ENCODE data around the gene SEC16A. TPM values are rescaled to one million over a fixed set of nuclear protein-coding genes. Genes with fewer than 3 reads are reported as not detected.

Gene SEC16A
- total RNA-seq, 2 donors from 2014 or later, result 94.7 to 111 TPM

DNA sequence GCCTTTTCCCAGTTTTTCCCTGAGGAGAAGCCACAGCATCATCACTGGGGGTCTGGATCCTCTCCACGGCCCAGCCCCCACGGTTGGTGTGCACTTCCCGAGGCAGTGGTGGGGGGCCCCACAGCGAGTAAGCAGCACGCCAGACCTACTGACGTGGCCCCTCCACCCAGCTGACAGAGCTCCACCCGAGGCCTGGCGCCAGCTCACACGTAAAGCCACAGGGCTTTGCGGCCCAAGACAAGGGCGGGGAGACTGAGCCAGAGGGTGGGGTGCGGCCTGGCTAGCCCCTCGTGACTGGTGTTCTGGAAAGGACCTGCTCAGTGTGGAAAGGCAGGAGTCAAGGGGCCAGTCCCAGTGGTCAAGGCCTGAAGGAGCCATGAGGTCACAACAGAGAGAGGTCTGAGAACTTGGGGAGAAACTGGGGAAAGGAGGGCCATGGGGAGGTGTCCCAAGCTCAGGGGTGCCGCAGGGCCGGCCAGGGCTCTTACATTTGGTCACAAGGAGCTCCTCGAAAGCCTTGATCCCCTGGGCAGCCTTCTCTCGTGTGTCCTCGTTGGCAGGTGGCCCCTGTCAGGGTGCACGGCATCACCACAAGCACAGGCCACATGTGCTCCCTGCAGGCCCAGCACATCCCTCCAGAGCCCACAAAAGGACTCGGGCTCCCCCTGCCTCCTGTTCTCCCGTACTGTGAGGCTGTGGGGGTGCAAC, 88.4 kb downstream of the SEC16A start:
- no peaks in the 10 kb centered on the region for H3K9me3 ChIP-seq
- H3K27ac ChIP-seq, result no peak overlapping the region
- H3K4me3 ChIP-seq, result no peak overlapping the region
- DNase-seq (ENCODE audit: low spot score), result no peak
- WGBS, result 96% methylated on average over 21 of the region's 21 CpGs
- intact Hi-C loops (cut with DNase I), result no loop called here
- TF ChIP-seq, protein P1, sequence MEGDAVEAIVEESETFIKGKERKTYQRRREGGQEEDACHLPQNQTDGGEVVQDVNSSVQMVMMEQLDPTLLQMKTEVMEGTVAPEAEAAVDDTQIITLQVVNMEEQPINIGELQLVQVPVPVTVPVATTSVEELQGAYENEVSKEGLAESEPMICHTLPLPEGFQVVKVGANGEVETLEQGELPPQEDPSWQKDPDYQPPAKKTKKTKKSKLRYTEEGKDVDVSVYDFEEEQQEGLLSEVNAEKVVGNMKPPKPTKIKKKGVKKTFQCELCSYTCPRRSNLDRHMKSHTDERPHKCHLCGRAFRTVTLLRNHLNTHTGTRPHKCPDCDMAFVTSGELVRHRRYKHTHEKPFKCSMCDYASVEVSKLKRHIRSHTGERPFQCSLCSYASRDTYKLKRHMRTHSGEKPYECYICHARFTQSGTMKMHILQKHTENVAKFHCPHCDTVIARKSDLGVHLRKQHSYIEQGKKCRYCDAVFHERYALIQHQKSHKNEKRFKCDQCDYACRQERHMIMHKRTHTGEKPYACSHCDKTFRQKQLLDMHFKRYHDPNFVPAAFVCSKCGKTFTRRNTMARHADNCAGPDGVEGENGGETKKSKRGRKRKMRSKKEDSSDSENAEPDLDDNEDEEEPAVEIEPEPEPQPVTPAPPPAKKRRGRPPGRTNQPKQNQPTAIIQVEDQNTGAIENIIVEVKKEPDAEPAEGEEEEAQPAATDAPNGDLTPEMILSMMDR (IDR thresholded peaks at IDR 0.05), result no peak
- peaks cover 14 to 27% of the 10 kb centered on the region in 2 donors for H3K36me3 ChIP-seq
- peaks cover 12% of the 10 kb centered on the region for H3K4me1 ChIP-seq (replicated peaks)
- H3K27me3 ChIP-seq (replicated peaks; ENCODE audit: insufficient read depth), result no peaks in the 10 kb centered on the region

DNA sequence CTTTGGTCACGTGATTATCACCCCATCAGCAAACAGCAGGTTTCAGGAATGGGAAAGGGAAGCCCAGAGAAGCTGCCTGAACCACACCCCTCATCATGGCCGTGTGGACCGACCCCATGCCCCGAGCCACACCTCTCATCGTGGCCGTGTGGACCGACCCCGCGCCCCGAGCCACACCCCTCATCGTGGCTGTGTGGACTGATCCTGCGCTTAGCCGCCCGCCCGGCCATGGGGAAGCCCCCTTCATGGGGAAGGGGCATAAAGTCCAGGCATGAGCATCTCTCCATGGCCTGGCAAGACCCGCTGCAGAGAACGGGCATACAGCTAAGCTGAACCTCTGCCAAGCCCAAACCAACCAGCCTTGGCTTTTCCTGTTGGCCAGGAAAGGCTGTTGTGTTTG, 89.3 kb downstream of the SEC16A start:
- H3K4me1 ChIP-seq (replicated peaks), result peaks cover 9% of the 10 kb centered on the region
- no peaks in the 10 kb centered on the region for H3K27me3 ChIP-seq (replicated peaks; ENCODE audit: insufficient read depth)
- no peaks in the 10 kb centered on the region for H3K9me3 ChIP-seq
- intact Hi-C loops (cut with DNase I), result no loop called here
- 86% methylated on average over 17 of the region's 17 CpGs for WGBS
- no peak overlapping the region for H3K27ac ChIP-seq
- DNase-seq (ENCODE audit: low spot score), result no peak
- TF ChIP-seq POLR2A (IDR thresholded peaks at IDR 0.05), result no peak
- TF ChIP-seq, protein P1 (IDR thresholded peaks at IDR 0.05), result no peak
- TF ChIP-seq POLR2AphosphoS5 (IDR thresholded peaks at IDR 0.05), result no peak
- H3K4me3 ChIP-seq, result no peak overlapping the region
- H3K36me3 ChIP-seq, result peaks cover 14 to 27% of the 10 kb centered on the region in 2 donors

DNA sequence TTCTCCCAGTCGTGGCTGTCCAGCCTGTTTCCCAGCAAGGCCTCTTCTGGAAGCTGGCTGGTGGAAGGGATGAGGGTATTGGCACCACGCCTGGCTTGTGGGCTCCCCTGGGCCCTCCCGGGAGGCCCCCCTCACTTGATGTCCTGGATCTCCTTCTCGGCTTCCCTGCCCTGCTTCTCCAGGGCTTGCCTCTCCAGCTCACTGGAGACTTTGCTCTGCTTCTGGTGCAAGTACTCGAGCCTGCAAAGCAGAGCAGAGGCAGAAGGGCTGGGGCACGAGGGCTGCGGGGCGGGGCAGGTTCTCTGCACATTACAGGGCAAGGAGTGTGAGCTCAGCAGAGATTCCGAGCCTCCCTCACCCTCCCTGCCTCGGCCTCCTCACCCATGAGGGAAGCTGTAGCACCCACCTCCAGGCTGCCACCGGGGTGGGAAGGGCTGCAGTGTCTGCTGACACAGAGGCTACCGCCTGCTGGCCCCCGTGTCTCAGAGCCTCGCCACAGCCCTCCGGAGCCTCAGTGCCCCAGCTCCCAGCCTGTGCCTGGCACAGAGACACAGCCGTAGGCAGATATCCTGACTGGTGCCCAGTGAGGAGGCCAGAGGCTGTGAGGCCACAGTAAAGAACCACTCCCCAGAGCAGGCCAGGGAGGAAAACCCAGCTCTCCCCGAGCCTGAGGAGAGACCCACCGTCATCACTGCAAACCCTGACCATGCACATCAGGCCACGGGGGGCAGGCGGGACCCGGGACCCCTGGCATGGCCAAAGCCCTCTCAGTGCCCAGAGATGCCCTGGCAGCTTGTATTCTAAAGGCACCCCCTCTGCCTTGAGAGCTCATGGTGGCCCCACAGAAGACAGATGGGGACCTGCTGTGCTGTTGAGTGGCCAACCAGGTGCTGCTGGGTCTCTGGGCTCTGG, 90.0 kb downstream of the SEC16A start:
- TF ChIP-seq, protein P1 (IDR thresholded peaks at IDR 0.05), result no peak
- TF ChIP-seq POLR2A (IDR thresholded peaks at IDR 0.05) (no peak), POLR2AphosphoS5 (IDR thresholded peaks at IDR 0.05) (no peak)
- DNase-seq (ENCODE audit: low spot score), result no peak
- H3K36me3 ChIP-seq, result peaks cover 14 to 27% of the 10 kb centered on the region in 2 donors
- H3K27ac ChIP-seq, result no peak overlapping the region
- no peaks in the 10 kb centered on the region for H3K27me3 ChIP-seq (replicated peaks; ENCODE audit: insufficient read depth)
- peaks cover 9% of the 10 kb centered on the region for H3K4me1 ChIP-seq (replicated peaks)
- intact Hi-C loops (cut with DNase I), result no loop called here
- H3K4me3 ChIP-seq, result no peak overlapping the region
- WGBS, result 84% methylated on average over 17 of the region's 21 CpGs
- no peaks in the 10 kb centered on the region for H3K9me3 ChIP-seq

DNA sequence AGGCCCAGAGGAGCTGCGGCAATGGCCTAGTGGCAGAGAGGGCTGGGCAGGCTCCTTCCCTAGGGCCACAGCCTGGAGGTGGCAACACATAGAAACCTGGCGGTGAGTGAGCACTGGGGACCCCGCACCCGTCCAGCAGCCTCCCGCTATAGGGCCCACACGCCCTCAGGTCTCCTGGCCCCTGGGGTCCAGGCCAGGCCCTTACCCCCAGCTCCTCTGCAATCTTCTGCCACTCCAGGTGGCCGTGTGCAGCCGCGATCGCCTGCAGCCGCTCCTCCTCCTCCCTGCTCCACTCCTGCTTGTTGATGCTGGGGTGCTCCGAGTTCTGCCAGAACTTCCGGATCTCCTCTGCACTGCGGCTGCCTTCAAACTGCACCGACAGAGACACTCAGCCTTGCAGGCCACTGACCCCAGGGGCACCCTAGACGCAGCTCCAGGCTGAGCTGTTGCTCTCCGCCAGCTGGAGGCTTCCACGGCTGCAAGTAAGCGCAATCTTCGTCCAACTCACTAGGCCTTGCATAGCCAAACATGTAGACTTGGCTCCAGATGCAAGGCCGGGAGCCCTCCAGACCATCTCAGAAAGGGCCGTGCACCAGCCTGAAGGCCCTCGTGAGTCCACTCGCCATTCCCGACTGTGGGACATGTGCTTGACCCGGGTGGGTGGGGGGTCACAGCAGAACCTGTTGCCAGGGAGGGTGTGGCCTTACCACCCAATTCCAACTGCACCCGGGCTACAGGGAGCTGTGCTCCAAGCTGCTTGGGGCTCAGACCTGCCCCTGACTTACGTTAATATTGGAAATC, 90.9 kb downstream of the SEC16A start:
- intact Hi-C loops (cut with DNase I), result no loop called here
- H3K36me3 ChIP-seq, result peaks cover 14 to 27% of the 10 kb centered on the region in 2 donors

More for the DNA sequence above, 90.9 kb downstream of the SEC16A start:
- Histone ChIP-seq H3K27me3 (replicated peaks; ENCODE audit: insufficient read depth) (no peaks in the 10 kb centered on the region), H3K9me3 (no peaks in the 10 kb centered on the region), H3K4me3 (no peak overlapping the region), H3K27ac (no peak overlapping the region), H3K4me1 (replicated peaks) (peaks cover 9% of the 10 kb centered on the region)
- DNase-seq (ENCODE audit: low spot score), result no peak
- WGBS, result 92% methylated on average over 24 of the region's 28 CpGs
- no peak for TF ChIP-seq POLR2A (IDR thresholded peaks at IDR 0.05)
- TF ChIP-seq POLR2AphosphoS5 (IDR thresholded peaks at IDR 0.05), result no peak
- TF ChIP-seq, protein P1 (IDR thresholded peaks at IDR 0.05), result no peak

Small RNA genes within 50 kb of the gene (microRNA-seq; reads per million reads assigned to microRNA genes)
- not detected for gene MIR4673

Small RNA genes within 50 kb of the gene (small RNA-seq; reads per million reads assigned to genes)
- gene MIR4673, result 0 reads per million in 2 donors

Other genes starting within 250 kb of the SEC16A start
- 10 to 100 TPM in 1 of 2 donors, 1 to 10 TPM in 1; 4.3 to 12.2 TPM for gene QSOX2, start 237.2 kb downstream of the SEC16A start, total RNA-seq
- gene CCDC187, start 178.9 kb downstream of the SEC16A start, total RNA-seq, result 1 to 10 TPM in 1 of 2 donors, not detected in 1; 1.2 TPM
- gene GPSM1, start 155.5 kb downstream of the SEC16A start, total RNA-seq, result 10 to 100 TPM; 11.3 to 89.2 TPM
- 10 to 100 TPM; 37.6 to 64.3 TPM for gene DNLZ, start 119.3 kb downstream of the SEC16A start, total RNA-seq
- gene CARD9, start 109.4 kb downstream of the SEC16A start, total RNA-seq, result 1 to 10 TPM; 1.5 to 3.4 TPM
- gene SNAPC4, start 82.9 kb downstream of the SEC16A start, total RNA-seq, result 10 to 100 TPM in 1 of 2 donors, 1 to 10 TPM in 1; 8.6 to 22.2 TPM
- gene ENTR1, start 72.4 kb downstream of the SEC16A start, total RNA-seq, result 10 to 100 TPM; 19.9 to 52.5 TPM
- 10 to 100 TPM; 29.2 to 58.7 TPM for gene PMPCA, start 72.4 kb downstream of the SEC16A start, total RNA-seq
- gene INPP5E, start 43.2 kb downstream of the SEC16A start, total RNA-seq, result 10 to 100 TPM; 10.7 to 22.7 TPM
- gene NOTCH1, start 63.0 kb upstream of the SEC16A start, total RNA-seq, result 10 to 100 TPM; 38.0 to 63.3 TPM
- 100 to 1,000 TPM in 1 of 2 donors, 10 to 100 TPM in 1; 49.3 to 118 TPM for gene EGFL7, start 179.9 kb upstream of the SEC16A start, total RNA-seq
- 10 to 100 TPM; 44.9 to 50.0 TPM for gene AGPAT2, start 204.4 kb upstream of the SEC16A start, total RNA-seq
- gene DIPK1B, start 229.5 kb upstream of the SEC16A start, total RNA-seq, result 10 to 100 TPM; 18.9 to 27.8 TPM